HG03045 (cell line): ENCODE data around the gene PTGER4.
"Not testable (repeated sequence)": the region's sequence is repeated elsewhere in the genome, so short reads cannot be mapped to it uniquely, and the experiment has no call there.

Experiments
- ATAC-seq: cut with Tn5 transposase; IDR thresholded peaks from one replicate; pipeline ENCODE4 v1.9.1; 2021; ENCODE audit warnings: mild to moderate bottlenecking, moderate library complexity; ENCODE audit not compliant: unreplicated experiment

The PTGER4 gene

DNA sequence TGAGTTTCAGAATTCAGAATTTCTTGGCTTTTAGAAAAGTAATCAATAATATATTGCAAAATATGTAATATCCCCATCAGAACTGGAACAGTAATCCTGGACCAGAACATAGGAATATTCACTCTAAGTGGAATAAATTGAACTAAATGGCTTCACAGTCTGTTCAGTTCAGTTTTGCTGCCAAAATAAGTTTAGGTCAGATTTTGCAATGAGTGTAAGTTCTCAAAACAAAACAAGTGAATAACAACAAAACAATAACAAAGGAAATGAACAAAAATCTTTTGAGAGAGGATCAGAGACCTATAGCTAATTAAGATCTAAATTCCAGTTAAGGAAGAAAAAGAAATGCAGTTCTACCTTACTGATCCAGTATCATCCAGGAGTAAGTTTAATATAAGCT is 9.3 kb downstream of the PTGER4 start:
- no peak for ATAC-seq

- ATAC-seq, result peak; percentile 63
These were observed 9.7 kb downstream of the PTGER4 start for GRCh38 chr5:40689438-40689837.

GRCh38 chr5:40690267-40690666 is 10.6 kb downstream of the PTGER4 start:
- no peak for ATAC-seq

DNA sequence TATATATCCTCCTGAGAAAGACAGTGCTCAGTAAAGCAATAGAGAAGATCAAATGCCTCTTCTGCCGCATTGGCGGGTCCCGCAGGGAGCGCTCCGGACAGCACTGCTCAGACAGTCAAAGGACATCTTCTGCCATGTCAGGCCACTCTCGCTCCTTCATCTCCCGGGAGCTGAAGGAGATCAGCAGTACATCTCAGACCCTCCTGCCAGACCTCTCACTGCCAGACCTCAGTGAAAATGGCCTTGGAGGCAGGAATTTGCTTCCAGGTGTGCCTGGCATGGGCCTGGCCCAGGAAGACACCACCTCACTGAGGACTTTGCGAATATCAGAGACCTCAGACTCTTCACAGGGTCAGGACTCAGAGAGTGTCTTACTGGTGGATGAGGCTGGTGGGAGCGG is 12.2 kb downstream of the PTGER4 start:
- ATAC-seq, result no peak

- no peak for ATAC-seq
These were observed 14.7 kb downstream of the PTGER4 start for GRCh38 chr5:40694433-40694832.

DNA sequence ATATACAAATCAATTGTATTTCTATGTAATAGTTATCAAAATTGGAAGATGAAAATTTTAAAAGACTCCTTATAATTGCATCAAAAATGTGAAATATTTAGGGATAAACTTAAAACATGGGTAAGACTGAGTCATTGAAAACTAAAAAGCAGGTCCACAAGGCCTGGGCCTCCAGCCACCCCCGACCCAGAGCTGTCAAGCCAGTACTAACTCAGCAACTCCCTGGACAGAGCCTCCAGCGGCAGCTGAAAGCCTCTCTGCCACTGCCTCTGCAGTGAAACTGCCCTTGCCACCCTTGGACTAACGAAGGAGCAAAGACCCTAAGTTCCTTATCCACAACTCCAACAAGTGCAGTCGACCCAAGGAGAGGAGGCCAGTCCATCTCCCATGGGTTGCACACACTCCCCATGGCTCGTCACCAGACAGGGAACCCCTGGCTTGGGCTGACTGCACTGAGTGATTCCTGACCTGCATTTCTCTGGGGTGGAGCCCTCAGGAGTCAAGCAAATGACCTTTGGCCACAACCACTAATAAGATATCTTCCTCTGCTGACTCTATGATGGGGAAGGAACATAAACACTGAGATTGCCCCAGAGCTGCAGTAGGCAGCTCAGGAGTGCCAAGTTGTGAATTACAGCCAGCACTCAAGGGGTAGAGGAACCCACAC is 20.5 kb downstream of the PTGER4 start:
- ATAC-seq, result no peak

- not testable (repeated sequence) for ATAC-seq
These were observed 22.3 kb downstream of the PTGER4 start for GRCh38 chr5:40702027-40702426.

DNA sequence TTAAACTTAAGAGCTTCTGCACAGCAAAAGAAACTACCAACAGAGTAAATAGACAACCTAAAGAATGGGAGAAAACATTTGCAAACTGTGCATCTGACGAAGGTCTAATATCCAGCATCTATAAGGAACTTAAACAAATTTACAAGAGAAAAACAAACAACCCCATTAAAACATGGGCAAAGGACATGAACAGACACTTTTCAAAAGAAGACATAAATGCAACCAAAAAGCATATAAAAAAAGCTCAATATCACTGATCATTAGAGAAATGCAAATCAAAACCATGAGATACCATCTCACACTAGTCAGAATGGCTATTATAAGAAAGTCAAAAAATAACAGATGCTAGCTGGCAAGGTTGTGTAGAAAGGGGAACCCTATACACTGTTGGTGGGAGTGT is 25.8 kb downstream of the PTGER4 start:
- not testable (repeated sequence) for ATAC-seq

DNA sequence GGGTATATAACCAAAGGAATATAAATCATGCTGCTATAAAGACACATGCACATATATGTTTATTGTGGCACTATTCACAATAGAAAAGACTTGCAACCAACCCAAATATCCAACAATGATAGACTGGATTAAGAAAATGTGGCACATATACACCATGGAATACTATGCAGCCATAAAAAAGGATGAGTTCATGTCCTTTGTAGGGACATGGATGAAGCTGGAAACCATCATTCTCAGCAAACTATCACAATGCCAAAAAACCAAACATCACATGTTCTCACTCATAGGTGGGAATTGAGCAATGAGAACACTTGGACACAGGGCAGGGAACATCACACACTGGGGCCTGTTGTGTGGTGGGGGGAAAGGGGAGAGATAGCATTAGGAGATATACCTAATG is 30.9 kb downstream of the PTGER4 start:
- ATAC-seq, result not testable (repeated sequence)

GRCh38 chr5:40714001-40714400 is 34.3 kb downstream of the PTGER4 start:
- ATAC-seq, result no peak

GRCh38 chr5:40716000-40716399 is 36.3 kb downstream of the PTGER4 start:
- no peak for ATAC-seq

DNA sequence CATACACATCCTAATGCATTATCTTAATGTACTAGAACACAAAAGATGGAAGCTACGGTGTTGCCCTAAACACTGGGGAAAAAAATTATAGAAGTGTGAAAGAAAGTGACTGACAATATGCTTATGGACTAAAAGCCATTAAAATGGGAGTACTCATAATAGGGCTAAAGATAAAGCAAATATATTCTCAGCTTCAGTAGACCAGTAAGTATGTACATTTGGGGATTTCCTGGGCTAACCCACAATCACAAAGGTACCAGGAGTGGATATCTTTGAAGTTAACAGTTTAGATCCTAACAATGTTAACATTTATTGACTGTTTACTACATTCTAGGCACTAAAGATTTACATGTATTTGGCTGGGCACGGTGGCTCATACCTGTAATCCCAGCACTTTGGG is 36.9 kb downstream of the PTGER4 start:
- ATAC-seq, result no peak

DNA sequence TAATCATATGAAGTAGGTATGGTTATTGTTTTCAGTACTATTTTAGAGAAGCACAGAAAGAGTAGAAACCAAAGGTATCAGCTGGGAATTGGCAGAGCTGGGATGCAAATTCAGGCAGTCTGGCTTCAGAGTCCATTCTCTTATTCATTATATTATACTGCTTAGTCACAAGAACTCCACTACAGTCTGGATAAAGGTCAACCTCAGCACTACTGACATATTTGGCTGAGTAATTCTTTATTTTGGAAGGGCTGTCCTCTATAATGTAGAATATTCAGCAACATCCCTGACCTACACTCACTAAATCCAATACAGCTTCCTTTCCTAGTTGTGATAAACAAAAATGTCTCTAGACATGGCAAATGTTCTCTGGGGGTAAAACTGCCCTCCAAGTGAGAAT is 37.6 kb downstream of the PTGER4 start:
- no peak for ATAC-seq

- no peak for ATAC-seq
These were observed 40.4 kb downstream of the PTGER4 start for GRCh38 chr5:40720069-40720468.

- ATAC-seq, result not testable (repeated sequence)
These were observed 42.8 kb downstream of the PTGER4 start for GRCh38 chr5:40722497-40722911.

DNA sequence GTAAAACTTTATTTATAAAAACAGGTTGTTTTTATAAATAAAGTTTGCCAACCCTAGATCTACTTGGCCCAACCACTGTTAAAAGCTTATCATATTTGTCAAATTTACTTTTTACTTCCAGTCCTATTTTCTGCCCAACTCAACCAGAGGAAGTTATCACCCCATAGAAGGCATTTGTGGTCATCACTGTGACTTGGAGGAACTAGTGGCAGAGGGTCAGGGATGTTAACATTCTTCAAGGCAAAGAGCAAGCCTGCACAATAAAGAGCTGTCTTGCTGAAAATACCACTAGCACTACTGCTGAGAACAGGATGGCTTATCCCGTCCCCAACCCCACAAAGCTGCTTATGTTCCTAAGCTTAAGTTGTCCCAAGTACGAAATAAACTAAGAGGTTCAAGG is 53.7 kb downstream of the PTGER4 start:
- no peak for ATAC-seq

- ATAC-seq, result no peak
These were observed 54.3 kb downstream of the PTGER4 start for GRCh38 chr5:40733879-40734563.

GRCh38 chr5:40734986-40735385 is 55.3 kb downstream of the PTGER4 start:
- no peak for ATAC-seq

GRCh38 chr5:40735609-40736008 is 55.9 kb downstream of the PTGER4 start:
- ATAC-seq, result no peak

DNA sequence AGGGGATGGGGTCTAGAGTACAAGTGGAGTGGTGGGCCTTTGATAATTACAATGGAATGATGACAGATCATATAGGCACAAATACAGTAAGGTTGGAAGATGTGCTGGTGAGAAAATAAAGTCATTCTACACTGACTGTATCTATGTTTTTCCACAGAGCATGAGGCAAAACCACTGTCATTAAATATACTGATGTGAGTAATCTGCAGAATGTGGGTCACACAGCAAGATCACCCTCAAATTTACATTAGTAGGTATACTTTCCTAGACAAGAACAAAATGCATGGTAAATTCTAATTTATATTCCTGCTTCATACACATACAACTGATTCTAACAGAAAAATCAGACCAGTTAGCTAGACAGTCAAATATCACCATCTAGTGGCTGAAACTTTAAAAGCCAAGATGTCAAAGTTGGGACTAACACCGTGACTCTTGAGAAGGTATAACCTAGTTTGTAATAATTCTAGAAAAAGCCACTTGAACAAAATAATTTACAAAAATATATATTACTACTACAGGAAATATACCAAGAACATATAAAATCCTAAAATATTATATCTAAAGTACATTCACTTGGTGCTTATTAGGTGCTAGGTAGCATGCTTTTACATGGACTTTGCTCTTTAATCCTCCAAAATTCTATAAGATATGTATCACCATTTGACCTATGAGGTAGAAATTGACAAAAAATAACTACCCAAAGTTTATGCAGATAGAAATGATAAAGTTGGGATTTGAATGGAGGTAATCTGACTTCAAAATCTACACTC is 56.6 kb downstream of the PTGER4 start:
- ATAC-seq, result no peak

GRCh38 chr5:40738502-40738901 is 58.8 kb downstream of the PTGER4 start:
- no peak for ATAC-seq
